IPS-11a (cell line): Measurements from ENCODE around the gene ESR2.
"Not testable (repeated sequence)": the region's sequence is repeated elsewhere in the genome, so short reads cannot be mapped to it uniquely, and the experiment has no call there.

Source experiments
- H3K4me3 ChIP-seq: one replicate; pipeline ENCODE4 v1.5.1; 2013; ENCODE audit warnings: low read depth, low read length, control low read depth

Gene ESR2

GRCh38 chr14:64225151-64225757, 68.9 kb downstream of the ESR2 start:
- H3K4me3 ChIP-seq: no peak overlapping the region

GRCh38 chr14:64221391-64222003, 72.7 kb downstream of the ESR2 start:
- no peak overlapping the region for H3K4me3 ChIP-seq

DNA sequence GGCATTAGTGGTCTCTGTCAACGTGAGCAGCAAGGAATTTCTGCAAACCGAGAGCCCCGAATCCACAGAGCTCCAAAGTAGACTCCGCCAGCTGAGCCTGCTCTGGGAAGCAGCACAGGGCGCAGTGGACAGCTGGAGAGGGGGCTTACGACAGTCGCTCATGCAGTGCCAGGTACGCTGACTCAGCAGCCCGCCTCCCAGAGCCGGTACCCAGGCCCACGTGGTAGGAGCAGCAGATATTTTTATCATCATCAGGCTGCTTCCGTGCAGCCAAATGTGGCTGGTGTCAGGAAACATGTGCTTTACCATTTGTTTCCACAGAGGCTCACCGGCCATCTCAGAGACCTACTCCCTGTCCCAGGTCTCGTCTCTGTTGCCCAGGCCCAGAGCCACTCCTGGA, 73.7 kb downstream of the ESR2 start:
- no peak overlapping the region for H3K4me3 ChIP-seq

DNA sequence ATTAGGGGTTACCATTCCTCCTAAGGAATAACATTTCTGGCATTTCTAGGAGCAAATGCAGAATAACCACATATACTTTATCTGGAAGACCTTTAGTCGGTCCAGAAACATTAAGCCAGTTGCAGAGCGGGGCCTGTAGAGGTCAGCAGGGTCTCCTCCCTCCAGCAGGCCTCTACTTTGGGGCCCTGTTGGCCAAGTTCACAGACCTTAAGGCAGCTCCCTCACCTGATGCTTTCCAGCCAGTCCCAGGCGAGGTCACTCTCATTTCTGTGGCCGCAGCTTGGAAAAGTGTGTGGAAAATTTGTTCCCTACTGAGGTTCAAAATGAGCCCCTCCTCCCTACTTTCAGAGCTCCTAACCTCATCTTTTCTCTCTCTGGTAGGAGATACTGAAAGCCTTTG, 74.1 kb downstream of the ESR2 start:
- no peak overlapping the region for H3K4me3 ChIP-seq

GRCh38 chr14:64218344-64219240, 75.6 kb downstream of the ESR2 start:
- no peak overlapping the region for H3K4me3 ChIP-seq

DNA sequence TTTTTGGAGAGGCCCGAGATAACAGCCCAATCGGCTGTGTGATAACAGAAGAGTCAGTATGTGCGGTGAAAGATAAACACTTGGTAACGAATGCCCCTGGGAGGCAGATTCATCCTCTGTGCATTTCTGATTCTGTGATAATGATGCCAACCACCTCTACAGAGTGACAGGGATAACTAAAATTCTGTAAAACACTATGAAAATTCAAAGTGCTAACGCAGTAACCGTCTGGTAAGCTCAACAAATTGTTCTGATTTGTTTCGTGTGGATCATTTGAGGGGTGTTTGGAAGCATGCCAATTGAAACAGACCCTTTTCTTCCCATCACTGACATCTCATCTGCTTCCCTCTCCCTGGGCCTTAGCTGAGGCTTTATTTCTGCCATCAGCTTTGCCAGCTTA, 76.3 kb downstream of the ESR2 start:
- no peak overlapping the region for H3K4me3 ChIP-seq

- H3K4me3 ChIP-seq: no peak overlapping the region
Observed at GRCh38 chr14:64217308-64217707, 76.9 kb downstream of the ESR2 start.

GRCh38 chr14:64215978-64216377, 78.2 kb downstream of the ESR2 start:
- no peak overlapping the region for H3K4me3 ChIP-seq

DNA sequence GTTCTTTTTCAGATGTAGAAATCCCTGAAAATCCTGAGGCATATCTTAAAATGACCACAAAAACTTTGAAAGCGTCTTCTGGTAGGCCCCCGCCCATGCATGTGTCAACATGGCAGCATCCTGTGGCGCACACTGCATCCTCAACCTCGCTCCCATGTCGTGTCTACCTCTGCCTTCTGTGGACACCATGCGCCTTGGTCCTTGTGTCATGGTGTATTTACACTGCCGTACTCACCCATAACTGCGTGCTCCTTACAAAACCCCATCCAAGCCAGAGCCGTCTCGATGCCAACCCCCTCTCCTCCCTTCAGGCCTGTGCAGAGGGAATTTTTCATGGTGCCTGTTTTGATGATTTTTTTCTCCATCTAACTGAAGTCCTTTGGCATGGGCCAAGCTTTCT, 78.9 kb downstream of the ESR2 start:
- no peak overlapping the region for H3K4me3 ChIP-seq

GRCh38 chr14:64213853-64214570, 80.2 kb downstream of the ESR2 start:
- no peak overlapping the region for H3K4me3 ChIP-seq

GRCh38 chr14:64213086-64213485, 81.1 kb downstream of the ESR2 start:
- no peak overlapping the region for H3K4me3 ChIP-seq

GRCh38 chr14:64212666-64213065, 81.5 kb downstream of the ESR2 start:
- H3K4me3 ChIP-seq: no peak overlapping the region

DNA sequence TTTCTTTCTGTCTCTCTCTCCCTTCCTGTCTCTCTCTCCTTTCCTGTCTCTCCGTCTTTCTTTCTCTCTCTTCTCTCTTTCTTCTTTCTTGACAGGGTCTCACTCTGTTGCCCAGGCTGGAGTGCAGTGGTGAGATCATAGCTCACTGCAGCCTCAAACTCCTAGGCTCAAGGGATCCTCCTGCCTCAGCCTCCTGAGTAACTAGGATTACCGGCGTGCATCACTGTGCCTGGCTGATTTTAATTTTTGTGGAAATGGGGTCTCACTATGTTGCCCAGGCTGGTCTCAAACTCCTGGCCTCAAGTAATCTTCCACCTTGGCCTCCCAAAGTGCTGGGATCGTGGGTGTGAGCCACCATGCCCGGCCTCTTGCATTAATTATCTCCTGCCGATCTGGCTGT, 83.3 kb downstream of the ESR2 start:
- H3K4me3 ChIP-seq: not testable (repeated sequence)

- no peak overlapping the region for H3K4me3 ChIP-seq
Observed at GRCh38 chr14:64210216-64210615, 84.0 kb downstream of the ESR2 start.

- no peak overlapping the region for H3K4me3 ChIP-seq
Observed at GRCh38 chr14:64209444-64210131, 84.6 kb downstream of the ESR2 start.

- H3K4me3 ChIP-seq: no peak overlapping the region
Observed at GRCh38 chr14:64208981-64209380, 85.2 kb downstream of the ESR2 start.

GRCh38 chr14:64208261-64208660, 85.9 kb downstream of the ESR2 start:
- no peak overlapping the region for H3K4me3 ChIP-seq

GRCh38 chr14:64203366-64204006, 90.7 kb downstream of the ESR2 start:
- no peak overlapping the region for H3K4me3 ChIP-seq

- no peak overlapping the region for H3K4me3 ChIP-seq
Observed at GRCh38 chr14:64202716-64203115, 91.5 kb downstream of the ESR2 start.

DNA sequence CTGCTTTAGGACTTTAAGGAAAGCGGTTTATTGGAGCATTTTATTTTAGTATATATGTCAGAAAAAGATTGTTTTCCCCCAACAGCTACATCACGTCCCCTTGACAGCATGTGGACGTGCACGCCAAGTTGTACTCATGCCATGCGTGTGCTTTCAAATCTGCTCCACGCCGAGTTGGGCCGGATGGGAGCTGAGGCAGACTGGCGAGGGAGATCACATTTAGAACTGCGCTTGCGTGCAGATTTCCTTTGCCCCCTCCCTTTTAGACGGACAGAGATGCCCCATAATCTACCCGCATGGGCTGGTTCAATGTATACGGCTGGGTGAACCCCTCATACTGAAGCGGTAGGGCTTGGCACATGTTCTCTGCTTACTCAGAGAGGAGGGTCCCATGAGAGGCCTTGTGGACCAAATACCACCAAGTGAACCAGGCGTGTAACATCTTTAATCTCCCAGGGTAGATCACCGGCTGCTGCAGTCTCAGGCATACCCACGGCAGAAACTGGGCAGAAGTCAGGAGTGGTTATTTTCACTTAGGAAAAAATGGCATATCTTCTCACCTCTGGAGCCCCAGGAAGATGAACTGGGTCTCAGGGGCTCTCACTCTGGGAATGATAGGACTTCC, 92.1 kb downstream of the ESR2 start:
- H3K4me3 ChIP-seq: no peak overlapping the region
